ENCODE measurements around the gene PCID2. TPM values are rescaled to one million over a fixed set of nuclear protein-coding genes. Genes with fewer than 3 reads are reported as not detected.

PCID2 gene
- total RNA-seq, 1 donor from 2014 or later = 61.1 TPM

DNA sequence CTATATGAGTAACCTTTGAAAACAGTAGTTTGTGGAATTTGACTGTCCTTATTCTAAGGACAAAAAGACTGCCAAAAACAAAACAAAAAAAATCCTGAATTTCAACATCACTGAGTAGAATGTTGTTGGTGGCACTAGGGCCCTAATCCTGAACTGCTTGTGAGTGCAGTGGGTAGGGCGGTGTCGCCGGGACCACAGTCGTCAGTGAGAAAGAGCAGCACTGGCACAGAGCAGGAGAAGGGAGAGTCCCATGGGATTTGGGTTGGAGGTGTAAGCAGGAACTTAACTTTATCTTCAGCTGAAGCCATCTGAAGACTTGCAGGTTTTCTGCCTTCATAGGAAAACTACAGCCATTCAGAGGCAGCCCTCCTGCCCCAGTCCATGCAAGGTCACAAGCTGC, 5.6 kb downstream of the PCID2 start:
- Histone ChIP-seq H3K36me3 (ENCODE audit: control insufficient read depth, insufficient read depth, low read length) (peaks cover 5% of the 10 kb centered on the region), H3K27me3 (ENCODE audit: control insufficient read depth, insufficient read depth, low read length) (no peaks in the 10 kb centered on the region), H3K4me3 (ENCODE audit: low read depth, low read length) (no peak overlapping the region)
- DNase-seq (ENCODE audit: low read depth) (no peak), FAIRE-seq (no peak)
- TF ChIP-seq, protein P1, sequence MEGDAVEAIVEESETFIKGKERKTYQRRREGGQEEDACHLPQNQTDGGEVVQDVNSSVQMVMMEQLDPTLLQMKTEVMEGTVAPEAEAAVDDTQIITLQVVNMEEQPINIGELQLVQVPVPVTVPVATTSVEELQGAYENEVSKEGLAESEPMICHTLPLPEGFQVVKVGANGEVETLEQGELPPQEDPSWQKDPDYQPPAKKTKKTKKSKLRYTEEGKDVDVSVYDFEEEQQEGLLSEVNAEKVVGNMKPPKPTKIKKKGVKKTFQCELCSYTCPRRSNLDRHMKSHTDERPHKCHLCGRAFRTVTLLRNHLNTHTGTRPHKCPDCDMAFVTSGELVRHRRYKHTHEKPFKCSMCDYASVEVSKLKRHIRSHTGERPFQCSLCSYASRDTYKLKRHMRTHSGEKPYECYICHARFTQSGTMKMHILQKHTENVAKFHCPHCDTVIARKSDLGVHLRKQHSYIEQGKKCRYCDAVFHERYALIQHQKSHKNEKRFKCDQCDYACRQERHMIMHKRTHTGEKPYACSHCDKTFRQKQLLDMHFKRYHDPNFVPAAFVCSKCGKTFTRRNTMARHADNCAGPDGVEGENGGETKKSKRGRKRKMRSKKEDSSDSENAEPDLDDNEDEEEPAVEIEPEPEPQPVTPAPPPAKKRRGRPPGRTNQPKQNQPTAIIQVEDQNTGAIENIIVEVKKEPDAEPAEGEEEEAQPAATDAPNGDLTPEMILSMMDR (IDR thresholded peaks at IDR 0.05; ENCODE audit: insufficient read depth, low read length, severe bottlenecking) = no peak

DNA sequence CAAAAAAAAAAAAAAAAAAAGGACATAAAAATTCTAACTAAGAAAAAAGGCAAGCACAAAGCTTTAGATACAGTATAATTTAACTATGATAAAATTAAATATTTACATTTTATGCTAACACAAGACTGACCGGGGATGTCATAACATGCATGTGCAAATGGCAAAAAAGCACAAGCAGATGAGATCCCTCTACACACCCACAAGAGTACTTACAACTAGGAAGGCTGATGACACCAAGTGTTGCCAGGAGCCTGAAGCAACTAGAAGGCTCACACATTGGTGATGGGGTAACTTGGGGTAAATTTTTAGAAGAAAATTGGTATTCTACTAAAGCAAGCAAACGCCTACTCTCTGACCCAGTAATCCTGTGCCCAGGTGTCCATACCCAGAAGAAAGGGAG, 6.7 kb downstream of the PCID2 start:
- Histone ChIP-seq H3K27me3 (ENCODE audit: control insufficient read depth, insufficient read depth, low read length) (no peaks in the 10 kb centered on the region), H3K4me3 (ENCODE audit: low read depth, low read length) (no peak overlapping the region), H3K36me3 (ENCODE audit: control insufficient read depth, insufficient read depth, low read length) (peaks cover 11% of the 10 kb centered on the region)
- no peak for DNase-seq (ENCODE audit: low read depth)
- no peak for FAIRE-seq
- TF ChIP-seq, protein P1 (IDR thresholded peaks at IDR 0.05; ENCODE audit: insufficient read depth, low read length, severe bottlenecking) = no peak

DNA sequence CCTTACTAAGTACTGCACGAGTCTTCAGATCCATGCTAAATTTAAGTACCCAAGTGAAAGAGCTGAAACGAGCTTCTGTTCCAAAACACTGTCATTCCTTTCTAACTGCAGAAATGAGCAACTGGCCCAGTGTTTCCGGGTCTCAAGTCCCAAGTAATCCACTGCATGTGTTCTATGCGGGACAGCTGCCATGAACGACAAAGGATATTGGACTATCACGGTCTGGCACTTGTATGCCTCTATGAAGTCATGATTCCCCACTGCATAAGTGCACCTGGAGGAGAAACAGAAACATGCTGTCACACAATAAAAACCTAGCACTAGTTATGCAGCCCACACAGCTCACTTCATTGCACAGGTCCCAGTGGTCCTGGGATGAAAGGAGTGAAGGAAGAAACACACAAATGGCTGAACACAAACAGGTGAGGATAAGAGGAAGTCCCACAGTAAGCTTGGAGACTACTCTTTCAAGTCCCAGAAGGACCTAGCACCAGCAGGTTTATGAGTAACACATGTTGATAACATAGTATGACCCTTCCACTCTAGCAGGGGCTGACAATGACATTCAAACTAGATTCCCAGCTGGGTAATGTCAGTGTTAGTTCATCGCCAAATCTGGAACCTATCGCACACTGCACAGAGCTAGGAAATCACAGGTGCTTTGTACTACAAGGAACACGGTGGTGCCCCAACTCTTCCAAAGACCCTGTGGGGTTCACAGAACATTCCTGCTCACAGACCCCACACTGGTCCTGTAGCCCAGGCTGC, 11.3 kb downstream of the PCID2 start:
- Histone ChIP-seq H3K27me3 (ENCODE audit: control insufficient read depth, insufficient read depth, low read length) (no peaks in the 10 kb centered on the region), H3K4me3 (ENCODE audit: low read depth, low read length) (no peak overlapping the region), H3K36me3 (ENCODE audit: control insufficient read depth, insufficient read depth, low read length) (peaks cover 10% of the 10 kb centered on the region)
- FAIRE-seq (peak; percentile 83), DNase-seq (ENCODE audit: low read depth) (no peak)
- TF ChIP-seq, protein P1 (IDR thresholded peaks at IDR 0.05; ENCODE audit: insufficient read depth, low read length, severe bottlenecking) = no peak

DNA sequence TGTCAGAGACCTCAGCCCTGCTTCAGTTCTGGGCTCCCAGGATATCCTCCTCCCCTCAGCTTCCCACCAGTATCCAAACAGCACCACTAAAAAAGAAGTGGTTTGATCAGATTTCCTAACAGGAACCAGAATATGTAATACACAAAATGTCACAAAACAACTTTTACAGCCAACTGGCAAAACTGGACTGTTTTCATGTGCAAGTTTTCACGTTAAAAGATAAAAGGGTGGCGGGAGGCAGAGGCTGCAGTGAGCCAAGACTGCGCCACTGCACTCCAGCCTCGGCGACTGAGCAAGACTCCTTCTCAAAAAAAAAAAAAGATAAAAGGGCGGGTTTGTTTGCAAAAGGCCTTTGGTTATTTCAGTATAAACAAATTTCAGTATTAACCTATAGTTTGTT, 13.1 kb downstream of the PCID2 start:
- Histone ChIP-seq H3K4me3 (ENCODE audit: low read depth, low read length) (no peak overlapping the region), H3K27me3 (ENCODE audit: control insufficient read depth, insufficient read depth, low read length) (no peaks in the 10 kb centered on the region), H3K36me3 (ENCODE audit: control insufficient read depth, insufficient read depth, low read length) (peaks cover 12% of the 10 kb centered on the region)
- DNase-seq (ENCODE audit: low read depth) (no peak), FAIRE-seq (no peak)
- TF ChIP-seq, protein P1 (IDR thresholded peaks at IDR 0.05; ENCODE audit: insufficient read depth, low read length, severe bottlenecking) = no peak

DNA sequence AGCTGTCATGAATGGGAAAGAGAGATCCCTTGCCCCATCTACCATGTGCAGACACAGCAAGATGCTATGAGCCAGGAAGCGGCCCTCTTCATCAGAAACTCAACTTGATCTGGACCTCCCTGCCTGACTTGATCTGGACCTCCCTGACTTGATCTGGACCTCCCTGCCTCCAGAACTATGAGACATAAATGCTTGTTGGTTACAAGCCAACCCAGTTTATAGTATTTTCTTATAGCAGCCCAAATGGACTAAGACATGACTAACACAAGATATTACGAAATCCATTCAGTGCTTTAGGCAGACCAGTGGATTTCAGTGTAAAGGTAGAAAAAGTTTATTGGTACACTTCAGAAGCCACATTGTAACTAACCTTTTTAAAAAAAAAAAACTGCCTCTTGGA, 15.6 kb downstream of the PCID2 start:
- peaks cover 17% of the 10 kb centered on the region for H3K36me3 ChIP-seq (ENCODE audit: control insufficient read depth, insufficient read depth, low read length)
- H3K4me3 ChIP-seq (ENCODE audit: low read depth, low read length) = no peak overlapping the region
- DNase-seq (ENCODE audit: low read depth) (peak; percentile 80), FAIRE-seq (no peak)
- TF ChIP-seq, protein P1 (IDR thresholded peaks at IDR 0.05; ENCODE audit: insufficient read depth, low read length, severe bottlenecking) = no peak
- H3K27me3 ChIP-seq (ENCODE audit: control insufficient read depth, insufficient read depth, low read length) = no peaks in the 10 kb centered on the region

DNA sequence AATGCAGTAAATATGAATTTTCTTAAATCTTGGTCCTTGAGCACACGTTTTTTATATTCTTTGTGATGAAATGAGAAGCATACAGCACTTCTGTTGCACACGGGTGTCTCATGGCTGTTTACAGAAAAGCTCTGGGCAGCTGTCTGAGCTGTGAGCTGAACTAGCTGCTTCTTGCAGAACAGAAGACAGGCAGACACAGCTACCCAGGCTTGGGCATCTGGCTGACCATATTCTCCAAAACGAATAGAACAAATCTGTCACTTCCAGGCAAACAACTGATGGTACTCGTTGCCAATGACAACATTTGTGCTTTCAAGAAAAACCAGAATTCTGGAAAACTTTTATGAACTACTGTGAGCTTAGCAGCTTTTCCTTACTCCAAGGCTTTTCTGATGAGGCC, 16.2 kb downstream of the PCID2 start:
- no peak for DNase-seq (ENCODE audit: low read depth)
- no peaks in the 10 kb centered on the region for H3K27me3 ChIP-seq (ENCODE audit: control insufficient read depth, insufficient read depth, low read length)
- H3K4me3 ChIP-seq (ENCODE audit: low read depth, low read length) = no peak overlapping the region
- TF ChIP-seq, protein P1 (IDR thresholded peaks at IDR 0.05; ENCODE audit: insufficient read depth, low read length, severe bottlenecking) = no peak
- H3K36me3 ChIP-seq (ENCODE audit: control insufficient read depth, insufficient read depth, low read length) = peaks cover 15% of the 10 kb centered on the region
- no peak for FAIRE-seq

All from bronchial epithelial cell (primary cell).